Measurements from ENCODE around the gene NALCN.

The NALCN gene

GRCh38 chr13:101202590-101202989 lies 213.7 kb downstream of the NALCN start (continued):
- TF ChIP-seq TCF7L2 (IDR thresholded peaks at IDR 0.05; ENCODE audit: borderline replicate concordance, low read depth, low read length) (no peak), ZNF362 (tag by site-specific recombination; IDR thresholded peaks at IDR 0.05) (no peak), ZNF175 (tag by site-specific recombination; IDR thresholded peaks at IDR 0.05) (no peak), ZNF146 (tag by site-specific recombination; IDR thresholded peaks at IDR 0.05) (no peak), ZNF274 (IDR thresholded peaks at IDR 0.05; ENCODE audit: low read length) (no peak), ZNF274 (tag by site-specific recombination; IDR thresholded peaks at IDR 0.05; ENCODE audit: borderline replicate concordance) (no peak)
- TF ChIP-seq, protein P1, sequence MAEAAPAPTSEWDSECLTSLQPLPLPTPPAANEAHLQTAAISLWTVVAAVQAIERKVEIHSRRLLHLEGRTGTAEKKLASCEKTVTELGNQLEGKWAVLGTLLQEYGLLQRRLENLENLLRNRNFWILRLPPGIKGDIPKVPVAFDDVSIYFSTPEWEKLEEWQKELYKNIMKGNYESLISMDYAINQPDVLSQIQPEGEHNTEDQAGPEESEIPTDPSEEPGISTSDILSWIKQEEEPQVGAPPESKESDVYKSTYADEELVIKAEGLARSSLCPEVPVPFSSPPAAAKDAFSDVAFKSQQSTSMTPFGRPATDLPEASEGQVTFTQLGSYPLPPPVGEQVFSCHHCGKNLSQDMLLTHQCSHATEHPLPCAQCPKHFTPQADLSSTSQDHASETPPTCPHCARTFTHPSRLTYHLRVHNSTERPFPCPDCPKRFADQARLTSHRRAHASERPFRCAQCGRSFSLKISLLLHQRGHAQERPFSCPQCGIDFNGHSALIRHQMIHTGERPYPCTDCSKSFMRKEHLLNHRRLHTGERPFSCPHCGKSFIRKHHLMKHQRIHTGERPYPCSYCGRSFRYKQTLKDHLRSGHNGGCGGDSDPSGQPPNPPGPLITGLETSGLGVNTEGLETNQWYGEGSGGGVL (tag by site-specific recombination; IDR thresholded peaks at IDR 0.05), result no peak

DNA sequence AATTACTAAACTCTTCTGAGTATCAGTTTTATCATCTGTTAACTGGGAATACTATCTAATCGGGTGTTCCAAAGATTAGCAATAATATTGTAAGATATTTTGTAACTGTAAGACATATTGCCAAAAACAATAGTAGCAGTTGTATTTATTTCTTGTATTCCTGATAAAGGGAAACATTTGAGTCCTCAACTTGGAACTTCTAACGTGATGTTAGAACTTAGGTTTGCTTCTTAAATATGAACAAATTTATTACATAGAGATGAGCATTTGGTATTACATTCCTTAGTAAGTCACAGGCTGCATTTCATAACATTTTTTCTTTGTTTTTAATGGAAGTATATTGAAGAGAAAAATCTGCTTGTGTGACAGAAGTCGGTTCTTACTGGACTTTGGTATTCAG lies 225.3 kb downstream of the NALCN start:
- ChIA-PET CTCF (interaction anchor here (1.1 kb wide), 1 partner anchor 40 kb away, joined by 3 read pairs; no protein-coding TSS in a partner anchor), POLR2A (no interaction called here)

DNA sequence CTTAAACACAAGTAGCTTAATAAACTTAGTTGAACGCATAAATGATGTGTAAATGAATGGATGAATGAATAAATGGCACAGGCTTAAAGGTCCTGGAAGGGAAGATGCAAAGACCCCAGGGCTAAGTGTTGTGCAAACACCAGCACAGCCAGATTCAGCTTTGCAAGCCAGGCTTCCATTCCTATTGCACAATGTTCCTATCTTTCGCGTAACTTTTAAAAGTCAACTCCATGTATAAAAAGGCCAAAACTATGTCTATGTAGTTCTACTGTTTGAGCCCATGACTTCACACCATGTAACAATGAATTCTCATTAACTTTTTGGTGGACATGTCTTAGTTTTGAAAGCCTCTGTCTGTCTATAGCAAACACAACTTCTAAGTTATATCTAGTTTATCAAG lies 226.0 kb downstream of the NALCN start:
- Histone ChIP-seq H3K9me3 (ENCODE audit: control insufficient read depth, insufficient read depth, low read depth, low read length) (no peaks in the 10 kb centered on the region), H3K4me1 (ENCODE audit: control insufficient read depth, insufficient read depth, low read length) (no peaks in the 10 kb centered on the region), H3K27ac (ENCODE audit: extremely low read depth, low read depth, low read length) (no peak overlapping the region), H3K36me3 (ENCODE audit: control insufficient read depth in 2 of 2, insufficient read depth in 1 of 2, low read length in 2 of 2) (no peaks in the 10 kb centered on the region), H3K4me3 (ENCODE audit: low read depth, low read length) (no peak overlapping the region)
- TF ChIP-seq ZBTB26 (tag by site-specific recombination; optimal IDR thresholded peaks at IDR 0.05) (no peak), ZNF112 (tag by site-specific recombination; IDR thresholded peaks at IDR 0.05) (no peak), ZNF184 (tag by site-specific recombination; IDR thresholded peaks at IDR 0.05) (no peak)
- ChIA-PET CTCF (interaction anchor here (0.6 to 1.1 kb wide), 2 partner anchors 40 to 41 kb away, joined by 3 read pairs; no protein-coding TSS in a partner anchor), POLR2A (no interaction called here)

More for the DNA sequence above, 225.3 kb downstream of the NALCN start:
- Histone ChIP-seq H3K4me1 (ENCODE audit: control insufficient read depth, insufficient read depth, low read length) (no peaks in the 10 kb centered on the region), H3K36me3 (ENCODE audit: control insufficient read depth in 2 of 2, insufficient read depth in 1 of 2, low read length in 2 of 2) (no peaks in the 10 kb centered on the region), H3K27ac (ENCODE audit: extremely low read depth, low read depth, low read length) (no peak overlapping the region), H3K4me3 (ENCODE audit: low read depth, low read length) (no peak overlapping the region), H3K9me3 (ENCODE audit: control insufficient read depth, insufficient read depth, low read depth, low read length) (no peaks in the 10 kb centered on the region)
- TF ChIP-seq ZNF146 (tag by site-specific recombination; IDR thresholded peaks at IDR 0.05) (no peak), ZNF664 (tag by site-specific recombination; IDR thresholded peaks at IDR 0.05) (no peak), SP7 (tag by site-specific recombination; IDR thresholded peaks at IDR 0.05) (no peak), ZNF621 (tag by site-specific recombination; IDR thresholded peaks at IDR 0.05) (no peak), ZNF544 (tag by site-specific recombination; IDR thresholded peaks at IDR 0.05) (no peak), ZNF48 (tag by site-specific recombination; IDR thresholded peaks at IDR 0.05) (no peak), HOXC10 (CRISPR knock-in tag; IDR thresholded peaks at IDR 0.05) (no peak)
- TF ChIP-seq, protein P2, sequence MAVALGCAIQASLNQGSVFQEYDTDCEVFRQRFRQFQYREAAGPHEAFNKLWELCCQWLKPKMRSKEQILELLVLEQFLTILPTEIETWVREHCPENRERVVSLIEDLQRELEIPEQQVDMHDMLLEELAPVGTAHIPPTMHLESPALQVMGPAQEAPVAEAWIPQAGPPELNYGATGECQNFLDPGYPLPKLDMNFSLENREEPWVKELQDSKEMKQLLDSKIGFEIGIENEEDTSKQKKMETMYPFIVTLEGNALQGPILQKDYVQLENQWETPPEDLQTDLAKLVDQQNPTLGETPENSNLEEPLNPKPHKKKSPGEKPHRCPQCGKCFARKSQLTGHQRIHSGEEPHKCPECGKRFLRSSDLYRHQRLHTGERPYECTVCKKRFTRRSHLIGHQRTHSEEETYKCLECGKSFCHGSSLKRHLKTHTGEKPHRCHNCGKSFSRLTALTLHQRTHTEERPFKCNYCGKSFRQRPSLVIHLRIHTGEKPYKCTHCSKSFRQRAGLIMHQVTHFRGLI (tag by site-specific recombination; IDR thresholded peaks at IDR 0.05), result no peak
- TF ChIP-seq, protein P3, sequence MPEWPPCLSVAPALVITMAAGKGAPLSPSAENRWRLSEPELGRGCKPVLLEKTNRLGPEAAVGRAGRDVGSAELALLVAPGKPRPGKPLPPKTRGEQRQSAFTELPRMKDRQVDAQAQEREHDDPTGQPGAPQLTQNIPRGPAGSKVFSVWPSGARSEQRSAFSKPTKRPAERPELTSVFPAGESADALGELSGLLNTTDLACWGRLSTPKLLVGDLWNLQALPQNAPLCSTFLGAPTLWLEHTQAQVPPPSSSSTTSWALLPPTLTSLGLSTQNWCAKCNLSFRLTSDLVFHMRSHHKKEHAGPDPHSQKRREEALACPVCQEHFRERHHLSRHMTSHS (tag by site-specific recombination; IDR thresholded peaks at IDR 0.05), result no peak
- TF ChIP-seq, protein P4, sequence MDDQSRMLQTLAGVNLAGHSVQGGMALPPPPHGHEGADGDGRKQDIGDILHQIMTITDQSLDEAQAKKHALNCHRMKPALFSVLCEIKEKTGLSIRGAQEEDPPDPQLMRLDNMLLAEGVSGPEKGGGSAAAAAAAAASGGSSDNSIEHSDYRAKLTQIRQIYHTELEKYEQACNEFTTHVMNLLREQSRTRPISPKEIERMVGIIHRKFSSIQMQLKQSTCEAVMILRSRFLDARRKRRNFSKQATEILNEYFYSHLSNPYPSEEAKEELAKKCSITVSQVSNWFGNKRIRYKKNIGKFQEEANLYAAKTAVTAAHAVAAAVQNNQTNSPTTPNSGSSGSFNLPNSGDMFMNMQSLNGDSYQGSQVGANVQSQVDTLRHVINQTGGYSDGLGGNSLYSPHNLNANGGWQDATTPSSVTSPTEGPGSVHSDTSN (CRISPR knock-in tag; IDR thresholded peaks at IDR 0.05), result no peak

All from HEK293 (cell line).